Purkinje cell (primary cell): ENCODE data around the gene ANKRD18A. TPM values are rescaled to one million over a fixed set of nuclear protein-coding genes. Genes with fewer than 3 reads are reported as not detected.

ENCODE experiments used
- polyA plus RNA-seq: library from polyadenylated mRNA; unstranded; fragments of >200 nt; fragmentation: Nextera tagmentation; gene quantifications from 2 replicates; pipeline ENCODE4 v1.2.1, GENCODE V29; 2014

ANKRD18A gene
- polyA plus RNA-seq = 1.4 and 3.1 TPM in 2 replicates

DNA sequence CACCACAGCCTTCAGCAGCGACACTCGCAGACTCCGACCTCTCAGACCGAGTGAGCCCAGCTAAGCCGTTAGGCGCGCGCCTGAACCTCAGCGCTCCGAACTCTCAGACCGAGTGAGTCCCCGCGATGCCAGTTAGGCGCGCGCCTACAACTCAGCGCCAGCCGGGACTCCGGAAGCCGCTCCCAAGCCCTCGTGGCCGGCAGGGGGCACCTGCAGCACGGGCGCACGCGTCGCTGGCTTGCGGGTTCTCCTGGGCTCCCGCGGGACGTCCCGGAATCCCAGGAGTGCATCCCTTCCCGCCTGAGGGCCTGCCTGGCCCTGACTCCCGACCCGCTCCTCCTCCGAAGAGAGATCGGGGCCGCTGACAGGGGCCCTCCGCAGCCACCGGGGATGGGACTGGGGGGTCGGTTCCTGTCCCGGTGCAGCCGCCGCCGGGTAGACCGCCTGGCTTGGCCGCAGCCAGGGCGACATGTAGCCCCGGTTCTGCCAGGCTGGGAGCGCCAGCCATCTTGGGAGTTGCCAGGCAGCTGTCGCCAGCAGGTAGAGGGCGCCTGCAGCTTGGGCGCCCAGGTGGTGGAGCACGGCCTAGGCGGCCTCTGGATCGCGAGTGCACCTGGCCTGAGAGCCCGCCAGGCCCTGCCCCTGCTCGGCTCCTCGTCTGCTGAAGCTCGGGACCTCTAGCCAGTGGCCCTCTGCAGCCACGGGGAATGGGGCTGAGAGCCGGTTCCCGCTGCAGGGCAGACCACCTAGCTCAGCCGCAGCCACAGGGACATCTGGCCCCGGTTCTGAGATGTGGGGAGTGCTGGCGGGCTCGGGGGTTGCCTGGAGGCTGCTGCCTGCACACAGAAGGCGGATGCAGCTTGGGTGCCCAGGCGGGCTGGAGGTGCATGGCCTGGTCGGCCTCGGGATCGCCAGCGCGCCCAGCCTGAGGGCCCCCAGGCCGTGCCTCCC is at the start of gene ANKRD18A:
Gene ANKRD18A, minus strand, starts transcription at position 114 of the 951 bp plus-strand sequence. CDS start 311 bp downstream, outside the sequence.

Other genes with a start within 250 kb of the ANKRD18A start
- 6.7 and 7.7 TPM in 2 replicates for gene ALDH1B1, start 227.9 kb downstream of the ANKRD18A start, polyA plus RNA-seq
- gene IGFBPL1, start 196.1 kb downstream of the ANKRD18A start, polyA plus RNA-seq = 1.3 TPM in 1 of 2 replicates, not detected in the other
- gene FAM240B, start 99.5 kb upstream of the ANKRD18A start, polyA plus RNA-seq = not detected in 2 replicates